H9 (cell line): ENCODE data around the gene ZCCHC4. TPM values are rescaled to one million over a fixed set of nuclear protein-coding genes. Genes with fewer than 3 reads are reported as not detected.

Experiments used
- DNase-seq: peaks from one replicate; pipeline ENCODE4 v3.0.0-alpha.2; 2017
- H2AFZ ChIP-seq: one replicate; pipeline ENCODE4 v1.6.1; 2013; ENCODE audit warnings: mild to moderate bottlenecking, low read length, control low read depth, moderate library complexity
- H2AK5ac ChIP-seq: 2 replicates; pipeline ENCODE4 v1.6.1; 2013; ENCODE audit warnings: low read length, control low read depth, mixed read lengths; ENCODE audit not compliant: insufficient read length
- H2BK120ac ChIP-seq: one replicate; pipeline ENCODE4 v1.6.1; 2013; ENCODE audit warnings: low read depth, mild to moderate bottlenecking, low read length, control low read depth, inconsistent platforms; ENCODE audit not compliant: poor library complexity, severe bottlenecking
- H2BK12ac ChIP-seq: 2 replicates; pipeline ENCODE4 v1.6.1; 2013; ENCODE audit warnings: low read length, control low read depth, mixed read lengths, low read depth; ENCODE audit not compliant: insufficient read length
- H2BK15ac ChIP-seq: 2 replicates; pipeline ENCODE4 v1.6.1; 2013; ENCODE audit warnings: low read depth, low read length, control low read depth
- H2BK20ac ChIP-seq: one replicate; pipeline ENCODE4 v1.6.1; 2013; ENCODE audit warnings: low read depth, mild to moderate bottlenecking, low read length, control low read depth, inconsistent platforms; ENCODE audit not compliant: poor library complexity, severe bottlenecking
- H2BK5ac ChIP-seq: 2 replicates; pipeline ENCODE4 v1.6.1; 2013; ENCODE audit warnings: low read length, control low read depth, mixed read lengths; ENCODE audit not compliant: insufficient read length
- H3K14ac ChIP-seq: 2 replicates; pipeline ENCODE4 v1.6.1; 2013; ENCODE audit warnings: low read length, control low read depth; ENCODE audit not compliant: insufficient read depth
- H3K18ac ChIP-seq: 2 replicates; pipeline ENCODE4 v1.6.1; 2013; ENCODE audit warnings: low read depth, mild to moderate bottlenecking, mixed read lengths, low read length, control low read depth; ENCODE audit not compliant: insufficient read length
- H3K23ac ChIP-seq: 2 replicates; pipeline ENCODE4 v1.6.1; 2013; ENCODE audit warnings: low read length, control low read depth, mixed read lengths, low read depth; ENCODE audit not compliant: insufficient read length
- H3K23me2 ChIP-seq: 2 replicates; pipeline ENCODE4 v1.6.1; 2013; ENCODE audit warnings: low read depth, mild to moderate bottlenecking, mixed read lengths, low read length, control low read depth; ENCODE audit not compliant: insufficient read length, poor library complexity, severe bottlenecking
- H3K27ac ChIP-seq: 2 replicates; pipeline ENCODE4 v1.5.1; 2013; ENCODE audit warnings: low read length, control low read depth, mixed read lengths, low read depth; ENCODE audit not compliant: insufficient read length
- H3K27me3 ChIP-seq: 2 replicates; pipeline ENCODE4 v1.6.1; 2013; ENCODE audit warnings: low read length, control low read depth, inconsistent platforms; ENCODE audit not compliant: insufficient read depth
- H3K4ac ChIP-seq: 2 replicates; pipeline ENCODE4 v1.6.1; 2013; ENCODE audit warnings: low read depth, mild to moderate bottlenecking, control low read depth, inconsistent platforms, low read length, moderate library complexity
- H3K4me1 ChIP-seq: 2 replicates; pipeline ENCODE4 v1.6.1; 2013; ENCODE audit warnings: low read length, control low read depth, inconsistent platforms; ENCODE audit not compliant: insufficient read depth
- H3K4me2 ChIP-seq: 2 replicates; pipeline ENCODE4 v1.6.1; 2013; ENCODE audit warnings: low read length, control low read depth, mixed read lengths; ENCODE audit not compliant: insufficient read length, insufficient read depth
- H3K56ac ChIP-seq: 2 replicates; pipeline ENCODE4 v1.6.1; 2013; ENCODE audit warnings: low read depth, mild to moderate bottlenecking, mixed read lengths, low read length, control low read depth; ENCODE audit not compliant: insufficient read length
- H3K79me1 ChIP-seq: 2 replicates; pipeline ENCODE4 v1.6.1; 2013; ENCODE audit warnings: low read depth, mild to moderate bottlenecking, moderate library complexity, low read length, control low read depth, inconsistent platforms; ENCODE audit not compliant: insufficient read depth, poor library complexity, severe bottlenecking
- H3K79me2 ChIP-seq: 2 replicates; pipeline ENCODE4 v1.6.1; 2013; ENCODE audit warnings: low read length, control low read depth, inconsistent platforms; ENCODE audit not compliant: insufficient read depth
- H3K9ac ChIP-seq: 2 replicates; pipeline ENCODE4 v1.6.1; 2013; ENCODE audit warnings: low read length, control low read depth, mixed read lengths; ENCODE audit not compliant: insufficient read length; ENCODE audit errors: extremely low read depth
- H3K9me3 ChIP-seq: one replicate; pipeline ENCODE4 v1.6.1; 2013; ENCODE audit warnings: low read depth, low read length, inconsistent platforms; ENCODE audit not compliant: control insufficient read depth
- H3T11ph ChIP-seq: one replicate; pipeline ENCODE4 v1.6.1; 2013; ENCODE audit warnings: mild to moderate bottlenecking, low read length, control low read depth, inconsistent platforms
- H4K20me1 ChIP-seq: one replicate; pipeline ENCODE4 v1.6.1; 2013; ENCODE audit not compliant: control insufficient read depth, insufficient read length, insufficient read depth
- H4K5ac ChIP-seq: 2 replicates; pipeline ENCODE4 v1.6.1; 2013; ENCODE audit warnings: low read depth, mild to moderate bottlenecking, mixed read lengths, low read length, control low read depth; ENCODE audit not compliant: insufficient read length
- H4K8ac ChIP-seq: replicated peaks from 2 replicates; pipeline ENCODE4 v1.6.1; 2013; ENCODE audit warnings: low read length, control low read depth, mixed read lengths, low read depth; ENCODE audit not compliant: insufficient read length
- H4K91ac ChIP-seq: 2 replicates; pipeline ENCODE4 v1.6.1; 2013; ENCODE audit warnings: low read depth, mild to moderate bottlenecking, moderate library complexity, mixed read lengths, low read length, control low read depth; ENCODE audit not compliant: insufficient read length
- H3K27ac Mint-ChIP-seq, 3 experiments: 2 replicates in 2 of 3; 3 replicates in 1 of 3; pipeline ENCODE4 v1.8.0; 2020 to 2021; ENCODE audit warnings: mixed read lengths in 3 of 3, mild to moderate bottlenecking in 1 of 3, moderate library complexity in 1 of 3
- H3K27me3 Mint-ChIP-seq: 2 replicates; pipeline ENCODE4 v1.8.0; 2021; ENCODE audit warnings: low read depth, mild to moderate bottlenecking, moderate library complexity, mixed read lengths
- H3K36me3 Mint-ChIP-seq, 3 experiments: 2 replicates in 2 of 3; 3 replicates in 1 of 3; pipeline ENCODE4 v1.8.0; 2020 to 2021; ENCODE audit warnings: low read depth in 3 of 3, mixed read lengths in 3 of 3; ENCODE audit not compliant: insufficient read depth in 1 of 3
- H3K4me1 Mint-ChIP-seq, 2 experiments: 2 replicates each; pipeline ENCODE4 v1.8.0; 2020; ENCODE audit warnings: mixed read lengths in 2 of 2
- H3K4me3 Mint-ChIP-seq, 2 experiments: 2 replicates in 1 of 2; 3 replicates in 1 of 2; pipeline ENCODE4 v1.8.0; 2020 to 2021; ENCODE audit warnings: mild to moderate bottlenecking in 2 of 2, mixed read lengths in 2 of 2, moderate library complexity in 1 of 2
- H3K9me3 Mint-ChIP-seq, 2 experiments: 2 replicates in 1 of 2; 3 replicates in 1 of 2; pipeline ENCODE4 v1.8.0; 2020; ENCODE audit warnings: mild to moderate bottlenecking in 2 of 2, mixed read lengths in 2 of 2, moderate library complexity in 1 of 2
- WGBS: extraction: QIAGEN DNeasy Blood & Tissue Kit; methylation state at CpG from one replicate; pipeline ENCODE4 v1.1.7; 2013; ENCODE audit warnings: missing lambda C conversion rate, low lambda C conversion rate, mixed read lengths; ENCODE audit not compliant: insufficient read length; ENCODE audit errors: extremely low coverage; 5-methylcytosine and 5-hydroxymethylcytosine counted together
- total RNA-seq: library from RNA; stranded (reverse); gene quantifications from 2 replicates; pipeline ENCODE4 v1.2.1, GENCODE V29; 2021
- TF ChIP-seq, protein P1 (sequence below): fragments of 200-600 bp; sonication (generic); conservative IDR thresholded peaks from 3 replicates; pipeline ENCODE4 v1.8.0; 2021; ENCODE audit warnings: antibody characterized with exemption, mild to moderate bottlenecking

The ZCCHC4 gene
- total RNA-seq, 1 experiment from 2014 or later, result 6.8 TPM

- Histone ChIP-seq H2BK20ac (no peak overlapping the region), H2AFZ (no peak overlapping the region), H3K9ac (no peak overlapping the region), H4K20me1 (no peaks in the 10 kb centered on the region), H3K4me1 (no peaks in the 10 kb centered on the region), H3K23ac (no peak overlapping the region), H2BK120ac (no peak overlapping the region), H3K4me2 (no peak overlapping the region), H2BK5ac (no peak overlapping the region), H4K5ac (no peak overlapping the region), H3K23me2 (no peaks in the 10 kb centered on the region), H3K56ac (no peak overlapping the region), H2BK15ac (no peak overlapping the region), H4K91ac (no peak overlapping the region), H3K27ac (no peak overlapping the region), H3K27me3 (no peaks in the 10 kb centered on the region), H3K79me2 (no peaks in the 10 kb centered on the region), H3K14ac (no peak overlapping the region), H4K8ac (no peak overlapping the region), H3K79me1 (no peaks in the 10 kb centered on the region), H3K9me3 (no peaks in the 10 kb centered on the region), H2AK5ac (no peak overlapping the region), H3K4ac (no peak overlapping the region), H3K18ac (no peak overlapping the region), H2BK12ac (no peak overlapping the region), H3T11ph (no peak overlapping the region)
- Mint-ChIP-seq H3K4me3 (no peak overlapping the region), H3K36me3 (peaks cover 0 to 12% (median 6%) of the 10 kb centered on the region in 3 experiments; a peak in 5 of 7 replicates), H3K4me1 (no peaks in the 10 kb centered on the region), H3K27me3 (peaks cover 8% of the 10 kb centered on the region), H3K27ac (no peak overlapping the region), H3K9me3 (peaks cover 7 to 9% of the 10 kb centered on the region in 2 experiments; a peak in 3 of 5 replicates)
- DNase-seq, result no peak
- WGBS, result no CpG with 5 or more reads among the region's 3 CpGs
- TF ChIP-seq, protein P1, sequence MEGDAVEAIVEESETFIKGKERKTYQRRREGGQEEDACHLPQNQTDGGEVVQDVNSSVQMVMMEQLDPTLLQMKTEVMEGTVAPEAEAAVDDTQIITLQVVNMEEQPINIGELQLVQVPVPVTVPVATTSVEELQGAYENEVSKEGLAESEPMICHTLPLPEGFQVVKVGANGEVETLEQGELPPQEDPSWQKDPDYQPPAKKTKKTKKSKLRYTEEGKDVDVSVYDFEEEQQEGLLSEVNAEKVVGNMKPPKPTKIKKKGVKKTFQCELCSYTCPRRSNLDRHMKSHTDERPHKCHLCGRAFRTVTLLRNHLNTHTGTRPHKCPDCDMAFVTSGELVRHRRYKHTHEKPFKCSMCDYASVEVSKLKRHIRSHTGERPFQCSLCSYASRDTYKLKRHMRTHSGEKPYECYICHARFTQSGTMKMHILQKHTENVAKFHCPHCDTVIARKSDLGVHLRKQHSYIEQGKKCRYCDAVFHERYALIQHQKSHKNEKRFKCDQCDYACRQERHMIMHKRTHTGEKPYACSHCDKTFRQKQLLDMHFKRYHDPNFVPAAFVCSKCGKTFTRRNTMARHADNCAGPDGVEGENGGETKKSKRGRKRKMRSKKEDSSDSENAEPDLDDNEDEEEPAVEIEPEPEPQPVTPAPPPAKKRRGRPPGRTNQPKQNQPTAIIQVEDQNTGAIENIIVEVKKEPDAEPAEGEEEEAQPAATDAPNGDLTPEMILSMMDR, result no peak
Observed at GRCh38 chr4:25284466-25284865, 28.1 kb upstream of the ZCCHC4 start.
